OCI-LY3 (cell line): Measurements from ENCODE around the gene PRDM16.

Source experiments
- CTCF ChIP-seq: fragments of 200-600, 300-600 bp; sonication (generic); IDR thresholded peaks from 2 replicates; pipeline ENCODE4 v1.5.1; 2014; ENCODE audit warnings: antibody characterized with exemption, low read length, low read depth
- EZH2phosphoT487 ChIP-seq: fragments of 200-600 bp; shearing (Covaris generic); IDR thresholded peaks from 2 replicates; pipeline ENCODE4 v1.6.1; 2018; ENCODE audit warnings: antibody characterized with exemption, mixed run types, low read depth

- TF ChIP-seq CTCF: no peak
- no peak for TF ChIP-seq EZH2phosphoT487
Measured at GRCh38 chr1:3086272-3086974, 17.4 kb downstream of the PRDM16 start.
